Loucy (cell line): ENCODE data around the gene MYO1A.

Experiments used
- CTCF ChIP-seq: fragments of 200-600 bp; sonication (generic); conservative IDR thresholded peaks from 2 replicates; pipeline ENCODE4 v1.5.1; 2014; ENCODE audit warnings: mild to moderate bottlenecking, antibody characterized with exemption, low read length
- EZH2phosphoT487 ChIP-seq: fragments of 200-600 bp; IDR thresholded peaks from 2 replicates; pipeline ENCODE4 v1.6.1; 2018; ENCODE audit warnings: antibody characterized with exemption, mild to moderate bottlenecking, moderate library complexity, borderline replicate concordance

DNA sequence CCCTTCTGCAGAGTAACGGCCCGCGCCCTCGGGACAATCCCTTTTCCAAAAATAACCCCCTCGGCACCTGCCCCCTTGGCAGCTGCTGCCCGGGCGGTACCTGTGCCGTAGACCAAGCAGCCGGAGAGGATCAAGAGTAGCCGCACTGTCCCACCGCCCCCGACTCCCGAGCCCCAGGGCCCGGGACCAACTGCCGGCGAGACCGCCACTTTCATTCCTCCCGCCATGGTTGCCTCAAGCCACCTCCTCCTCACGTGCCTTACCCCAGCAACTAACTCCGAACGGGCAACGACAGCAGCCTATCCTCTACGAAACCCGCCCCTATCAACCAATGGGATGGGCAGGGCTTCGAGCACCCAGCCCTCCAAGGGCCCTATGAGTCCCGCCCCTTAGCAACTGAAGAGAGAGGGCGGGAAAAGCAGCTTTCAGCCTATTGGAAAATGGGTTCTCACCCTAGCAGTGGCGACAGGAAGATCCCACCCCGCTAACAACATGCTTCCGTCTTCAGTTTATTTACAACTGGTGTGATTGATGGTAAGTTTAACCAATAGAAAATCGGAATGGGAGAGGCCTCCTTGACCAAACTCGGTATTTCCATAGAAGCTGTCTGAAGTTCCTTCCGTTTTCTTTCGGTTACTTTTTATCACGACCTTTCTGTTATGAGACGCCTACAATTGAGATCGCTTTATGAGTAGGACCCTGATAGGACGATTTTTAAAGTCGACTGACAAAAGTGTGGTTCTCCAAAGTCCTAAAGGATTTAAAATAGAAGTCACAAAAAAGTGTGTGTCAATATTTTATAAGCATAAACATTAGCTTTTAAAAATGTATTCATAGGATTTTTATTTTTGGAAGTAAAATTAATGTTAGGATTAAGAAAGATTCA, 28.8 kb upstream of the MYO1A start, which contains the start of gene NEMP1:
- no peak for TF ChIP-seq CTCF
- TF ChIP-seq EZH2phosphoT487, result no peak
